ENCODE results near the gene EFCAB8. TPM values are rescaled to one million over a fixed set of nuclear protein-coding genes. Genes with fewer than 3 reads are reported as not detected.

The EFCAB8 gene
- total RNA-seq, 1 donor, result 1.3 TPM

DNA sequence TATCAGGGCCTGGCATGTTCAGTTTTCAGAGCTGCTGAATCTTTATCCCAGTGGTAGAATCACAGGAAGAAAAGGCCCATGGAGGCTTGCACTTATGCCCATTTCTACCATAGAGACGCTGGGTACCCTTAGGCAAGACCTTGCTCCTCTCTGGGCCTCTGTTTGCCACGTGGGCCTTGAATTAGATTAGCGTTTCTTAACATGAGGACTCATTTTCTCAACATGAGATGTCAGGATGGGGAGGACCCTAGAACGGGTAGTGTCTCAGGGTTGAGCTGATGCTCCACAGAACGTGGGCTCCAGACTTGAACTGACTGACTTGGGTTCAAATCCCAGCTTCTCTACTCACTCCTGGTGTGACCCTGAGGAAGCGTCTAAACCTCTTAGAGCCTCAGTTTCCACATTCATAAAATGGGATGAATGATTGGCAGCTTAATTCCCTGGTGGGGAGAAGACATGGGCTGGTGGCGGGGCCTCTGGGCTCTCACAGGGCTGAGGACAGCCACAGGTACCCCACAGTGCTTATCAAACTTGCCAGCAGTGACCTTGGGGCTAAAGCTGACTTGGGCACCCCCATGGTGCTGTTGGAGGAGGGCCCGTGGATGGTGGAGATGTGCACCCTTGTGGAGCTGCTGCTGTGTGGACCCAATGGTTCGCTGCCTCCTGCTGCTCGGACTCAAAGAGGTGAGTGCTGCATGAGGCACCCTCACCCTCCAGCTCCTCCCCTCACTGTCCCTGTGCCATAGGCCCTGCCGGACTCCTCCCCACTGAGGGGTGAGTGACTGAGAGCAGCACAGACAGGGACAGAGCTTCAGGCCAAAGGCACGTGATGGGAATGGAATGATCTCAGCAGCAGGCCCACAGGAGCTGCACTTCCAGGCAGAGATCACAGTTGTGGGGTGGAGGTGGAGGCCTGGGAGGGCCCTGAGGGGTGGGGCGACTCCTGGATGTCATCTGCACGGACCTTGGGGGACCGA lies 117.3 kb downstream of the EFCAB8 start:
- DNase-seq (ENCODE audit: low read depth), result no peak
- TF ChIP-seq, protein P1, sequence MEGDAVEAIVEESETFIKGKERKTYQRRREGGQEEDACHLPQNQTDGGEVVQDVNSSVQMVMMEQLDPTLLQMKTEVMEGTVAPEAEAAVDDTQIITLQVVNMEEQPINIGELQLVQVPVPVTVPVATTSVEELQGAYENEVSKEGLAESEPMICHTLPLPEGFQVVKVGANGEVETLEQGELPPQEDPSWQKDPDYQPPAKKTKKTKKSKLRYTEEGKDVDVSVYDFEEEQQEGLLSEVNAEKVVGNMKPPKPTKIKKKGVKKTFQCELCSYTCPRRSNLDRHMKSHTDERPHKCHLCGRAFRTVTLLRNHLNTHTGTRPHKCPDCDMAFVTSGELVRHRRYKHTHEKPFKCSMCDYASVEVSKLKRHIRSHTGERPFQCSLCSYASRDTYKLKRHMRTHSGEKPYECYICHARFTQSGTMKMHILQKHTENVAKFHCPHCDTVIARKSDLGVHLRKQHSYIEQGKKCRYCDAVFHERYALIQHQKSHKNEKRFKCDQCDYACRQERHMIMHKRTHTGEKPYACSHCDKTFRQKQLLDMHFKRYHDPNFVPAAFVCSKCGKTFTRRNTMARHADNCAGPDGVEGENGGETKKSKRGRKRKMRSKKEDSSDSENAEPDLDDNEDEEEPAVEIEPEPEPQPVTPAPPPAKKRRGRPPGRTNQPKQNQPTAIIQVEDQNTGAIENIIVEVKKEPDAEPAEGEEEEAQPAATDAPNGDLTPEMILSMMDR (IDR thresholded peaks at IDR 0.05; ENCODE audit: insufficient read depth, low read depth, low read length), result no peak
- H3K4me3 ChIP-seq (ENCODE audit: low read depth, low read length), result no peak overlapping the region

DNA sequence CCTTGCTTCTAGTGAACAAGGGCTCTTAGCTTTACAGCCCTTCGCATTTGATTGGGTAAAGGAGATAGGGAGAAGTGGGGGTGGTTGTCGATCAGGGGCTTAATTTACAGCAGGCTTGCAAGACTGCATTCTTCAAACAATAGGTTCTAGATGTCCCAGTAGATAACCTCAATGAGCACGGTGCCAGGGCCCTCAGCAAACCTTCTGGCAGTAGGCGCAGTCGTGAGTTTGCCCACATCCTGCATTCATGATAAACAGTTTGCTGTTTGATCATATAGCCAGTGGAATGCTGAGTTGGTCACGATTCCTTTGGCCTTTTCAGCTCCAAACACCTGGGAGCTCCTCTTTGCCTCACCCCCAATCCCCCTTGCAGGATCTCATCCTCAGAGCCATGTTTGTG lies 118.0 kb downstream of the EFCAB8 start:
- H3K4me3 ChIP-seq (ENCODE audit: low read depth, low read length), result no peak overlapping the region
- DNase-seq (ENCODE audit: low read depth), result no peak
- TF ChIP-seq, protein P1 (IDR thresholded peaks at IDR 0.05; ENCODE audit: insufficient read depth, low read depth, low read length), result no peak

DNA sequence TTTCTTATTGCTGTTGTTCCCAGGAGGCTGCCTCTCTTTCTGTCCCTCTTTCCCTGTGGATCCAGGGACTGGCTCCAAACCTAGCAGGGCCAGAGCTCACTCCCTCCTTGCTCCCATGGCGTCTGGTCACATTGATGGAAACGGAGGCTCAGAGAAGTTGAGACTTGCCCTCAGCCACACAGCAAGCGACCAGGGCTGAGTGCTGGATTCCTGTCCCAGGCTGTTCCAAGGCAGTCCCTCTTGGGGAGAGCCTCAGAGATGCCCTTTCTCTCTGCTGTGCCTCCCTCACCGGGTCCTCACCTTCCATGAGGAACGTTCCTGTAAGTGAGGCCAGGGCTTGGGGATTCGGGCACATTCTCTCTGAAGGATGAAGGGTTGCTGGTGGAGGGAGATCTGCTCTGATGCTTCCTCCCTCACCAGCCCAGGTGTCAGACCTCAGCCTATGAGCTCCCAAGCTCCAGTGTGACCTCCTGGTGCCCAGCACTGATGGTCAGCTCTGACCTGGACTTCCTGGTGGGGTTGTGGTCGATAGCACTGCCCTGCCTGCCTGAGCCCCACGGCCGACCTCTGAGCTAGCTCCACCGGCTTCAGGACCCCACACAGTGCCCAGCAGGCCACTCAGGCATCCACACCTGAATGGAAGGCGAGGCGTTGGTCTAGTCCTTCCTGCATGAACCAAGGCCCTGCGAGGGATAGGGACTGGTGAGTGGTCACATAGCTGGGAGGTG lies 118.7 kb downstream of the EFCAB8 start:
- DNase-seq (ENCODE audit: low read depth), result no peak
- H3K4me3 ChIP-seq (ENCODE audit: low read depth, low read length), result no peak overlapping the region
- TF ChIP-seq, protein P1 (IDR thresholded peaks at IDR 0.05; ENCODE audit: insufficient read depth, low read depth, low read length), result no peak

DNA sequence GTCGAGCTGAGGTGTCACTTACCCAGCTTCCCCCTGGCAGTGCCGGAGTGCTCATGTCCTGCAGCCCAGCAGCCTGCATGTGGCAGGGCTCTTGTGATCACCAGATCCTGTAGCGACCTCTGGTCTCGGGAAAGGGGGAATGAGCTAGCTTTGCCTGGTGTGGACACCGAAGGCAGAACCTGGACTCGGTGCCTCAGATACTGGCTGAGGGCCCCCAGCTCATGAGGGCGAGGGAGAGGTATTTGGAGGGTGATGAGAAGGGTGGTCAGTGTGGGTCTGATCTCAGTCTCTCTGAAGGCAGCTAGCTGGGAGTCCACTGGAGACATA lies 119.2 kb downstream of the EFCAB8 start:
- H3K4me3 ChIP-seq (ENCODE audit: low read depth, low read length), result no peak overlapping the region
- DNase-seq (ENCODE audit: low read depth), result no peak
- TF ChIP-seq, protein P1 (IDR thresholded peaks at IDR 0.05; ENCODE audit: insufficient read depth, low read depth, low read length), result no peak

DNA sequence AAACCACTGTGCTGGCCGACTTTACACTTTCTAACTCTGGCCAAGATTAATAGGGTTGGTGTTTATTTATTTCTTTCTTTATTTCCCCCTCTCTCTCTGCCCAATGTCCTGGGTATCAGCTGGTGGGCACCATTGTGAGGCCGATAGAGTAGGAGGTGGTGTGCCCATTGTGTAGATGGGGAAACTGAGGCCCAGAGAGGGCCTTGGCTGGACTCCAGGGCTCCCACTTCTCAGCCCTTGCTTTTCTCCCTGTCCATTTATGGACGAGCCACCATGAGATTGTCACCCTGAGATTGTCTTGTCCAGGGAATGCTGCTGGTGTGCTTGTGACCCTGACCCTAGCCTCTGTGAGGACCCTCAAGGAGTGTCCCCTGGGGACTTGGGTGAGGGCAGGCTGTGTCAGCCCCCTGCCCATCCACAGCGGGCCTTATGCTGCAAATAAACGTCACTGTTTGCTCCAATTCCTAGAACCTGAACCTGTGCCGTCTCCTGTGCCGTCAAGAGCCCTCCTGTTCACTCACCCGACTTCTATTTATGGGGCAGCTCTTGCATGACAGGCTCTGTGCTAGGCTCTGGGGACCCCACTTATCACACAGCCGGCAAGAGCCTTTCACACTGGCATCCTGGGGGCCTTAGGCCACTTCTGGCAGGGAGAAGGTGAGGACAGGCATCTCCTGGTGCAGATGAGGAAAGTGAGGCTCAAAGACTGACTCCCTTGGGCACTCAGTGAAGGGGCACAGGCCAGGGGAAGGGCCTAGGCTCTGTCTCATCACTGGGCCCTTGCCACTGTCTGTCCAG lies 120.7 kb downstream of the EFCAB8 start:
- TF ChIP-seq, protein P1 (IDR thresholded peaks at IDR 0.05; ENCODE audit: insufficient read depth, low read depth, low read length), result no peak
- DNase-seq (ENCODE audit: low read depth), result no peak
- H3K4me3 ChIP-seq (ENCODE audit: low read depth, low read length), result no peak overlapping the region

DNA sequence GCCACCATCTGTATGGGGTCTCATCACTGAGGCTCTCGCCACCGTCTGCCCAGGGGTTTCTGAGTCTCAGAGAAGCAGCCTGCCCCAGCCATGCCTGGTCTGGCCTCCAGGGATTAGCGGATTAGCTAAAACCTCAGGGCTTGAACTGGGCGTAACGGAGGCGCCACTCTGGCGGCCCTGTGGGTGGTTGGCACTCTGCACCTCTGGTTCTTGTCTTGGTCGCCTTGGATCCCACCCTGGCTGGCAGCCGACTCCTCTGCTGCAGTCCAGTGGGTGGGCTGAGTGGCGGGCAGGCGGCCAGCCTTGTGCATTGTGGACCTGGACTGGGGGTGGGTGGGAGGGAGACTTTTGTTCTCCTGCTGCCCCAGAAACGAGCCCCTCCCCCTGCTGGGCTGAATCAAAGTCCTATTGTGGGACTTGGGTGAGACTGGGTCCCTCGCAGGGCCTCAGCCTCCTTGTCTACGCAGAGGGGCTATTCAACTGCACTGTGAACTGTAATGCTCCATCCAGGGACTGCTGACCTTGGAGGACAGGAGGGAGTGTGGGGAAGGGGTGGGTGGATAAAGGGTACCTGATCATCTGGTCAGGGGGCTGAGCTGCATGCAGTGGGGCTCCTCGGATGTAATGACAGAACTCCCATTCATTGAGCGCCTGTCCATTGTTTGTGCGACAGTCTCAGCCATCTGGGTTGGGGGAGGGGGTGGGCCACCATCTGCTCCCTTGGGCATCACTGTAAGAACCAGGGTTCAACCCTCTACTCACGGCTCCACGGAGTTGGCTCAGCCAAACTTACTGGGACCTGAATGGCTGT lies 121.6 kb downstream of the EFCAB8 start:
- TF ChIP-seq, protein P1 (IDR thresholded peaks at IDR 0.05; ENCODE audit: insufficient read depth, low read depth, low read length), result no peak
- H3K4me3 ChIP-seq (ENCODE audit: low read depth, low read length), result no peak overlapping the region
- peak; percentile 6 for DNase-seq (ENCODE audit: low read depth)

Measured in fibroblast of villous mesenchyme (primary cell).